HEK293T (cell line): ENCODE data around the gene RBM4B.

Source experiments
- CTCF ChIA-PET: fragments of 350-600 bp; formaldehyde crosslinking; extraction: SDS; loops from one replicate; lab custom pipeline; 2021; ENCODE audit warnings: antibody characterized with exemption, inconsistent platforms; lab: Yijun Ruan, JAX
- POLR2A ChIA-PET: fragments of 350-600 bp; formaldehyde crosslinking; extraction: SDS; loops from one replicate; lab custom pipeline; 2020; ENCODE audit warnings: antibody characterized with exemption, inconsistent platforms; lab: Yijun Ruan, JAX
- DNase-seq: peaks from one replicate; pipeline ENCODE4 v3.0.0; 2012; ENCODE audit warnings: mixed read lengths; ENCODE audit errors: extremely low spot score
- ARNT ChIP-seq: fragments of 450-650 bp; IDR thresholded peaks from 2 replicates; pipeline ENCODE4 v1.6.1; 2017; ENCODE audit warnings: mild to moderate bottlenecking
- BHLHE40 ChIP-seq: fragments of 450-650 bp; IDR thresholded peaks from 2 replicates; pipeline ENCODE4 v1.6.1; 2016; ENCODE audit warnings: mild to moderate bottlenecking, moderate library complexity, borderline replicate concordance
- CTBP1 ChIP-seq: fragments of 450-650 bp; IDR thresholded peaks from 2 replicates; pipeline ENCODE4 v1.6.1; 2016; ENCODE audit warnings: borderline replicate concordance
- ELF4 ChIP-seq: fragments of 450-650 bp; IDR thresholded peaks from 2 replicates; pipeline ENCODE4 v1.6.1; 2017; ENCODE audit warnings: antibody characterized with exemption
- FOXA1 ChIP-seq: fragments of 450-650 bp; IDR thresholded peaks from 2 replicates; pipeline ENCODE4 v1.6.1; 2016; ENCODE audit warnings: mild to moderate bottlenecking
- FOXK2 ChIP-seq: fragments of 450-650 bp; IDR thresholded peaks from 2 replicates; pipeline ENCODE4 v1.6.1; 2016; ENCODE audit warnings: mild to moderate bottlenecking
- FOXM1 ChIP-seq: fragments of 450-650 bp; IDR thresholded peaks from 2 replicates; pipeline ENCODE4 v1.6.1; 2017; ENCODE audit warnings: mild to moderate bottlenecking, borderline replicate concordance
- HDGF ChIP-seq: fragments of 450-650 bp; IDR thresholded peaks from 2 replicates; pipeline ENCODE4 v1.6.1; 2017; ENCODE audit warnings: antibody characterized with exemption, borderline replicate concordance
- L3MBTL2 ChIP-seq: fragments of 450-650 bp; conservative IDR thresholded peaks from 2 replicates; pipeline ENCODE4 v1.6.1; 2016; ENCODE audit warnings: mild to moderate bottlenecking
- LEF1 ChIP-seq: fragments of 450-650 bp; IDR thresholded peaks from 2 replicates; pipeline ENCODE4 v1.6.1; 2017; ENCODE audit warnings: mild to moderate bottlenecking, borderline replicate concordance
- NFRKB ChIP-seq: fragments of 450-650 bp; IDR thresholded peaks from 2 replicates; pipeline ENCODE4 v1.6.1; 2016; ENCODE audit warnings: mild to moderate bottlenecking, moderate library complexity
- PKNOX1 ChIP-seq: fragments of 450-650 bp; IDR thresholded peaks from 2 replicates; pipeline ENCODE4 v1.6.1; 2016
- SP1 ChIP-seq: fragments of 450-650 bp; IDR thresholded peaks from 2 replicates; pipeline ENCODE4 v1.6.1; 2017
- SUZ12 ChIP-seq: fragments of 450-650 bp; IDR thresholded peaks from 2 replicates; pipeline ENCODE4 v1.6.1; 2016; ENCODE audit warnings: mild to moderate bottlenecking
- TARDBP ChIP-seq: fragments of 450-650 bp; IDR thresholded peaks from 2 replicates; pipeline ENCODE4 v1.6.1; 2016
- ZNF384 ChIP-seq: fragments of 450-650 bp; IDR thresholded peaks from 2 replicates; pipeline ENCODE4 v1.6.1; 2016

The RBM4B gene

GRCh38 chr11:66636411-66636810 is 41.3 kb downstream of the RBM4B start:
- ChIA-PET POLR2A (interaction anchor here (1.3 to 7.5 kb wide), 4 partner anchors 15 to 43 kb away, joined by 8 to 84 read pairs (median 20); partner anchors contain the start of genes CCDC87, CCS, RBM14 and RBM4B), CTCF (interaction anchor here (0.5 kb wide), 2 partner anchors 39 to 251 kb away, joined by 3 read pairs; no protein-coding TSS in a partner anchor)
- TF ChIP-seq SP1 (no peak), TARDBP (no peak), LEF1 (no peak), NFRKB (no peak), BHLHE40 (no peak)
- no peak for DNase-seq

GRCh38 chr11:66632952-66633351 is 44.7 kb downstream of the RBM4B start:
- CTCF ChIA-PET: no interaction called here

GRCh38 chr11:66631883-66632282 is 45.8 kb downstream of the RBM4B start:
- TF ChIP-seq NFRKB: no peak
- TF ChIP-seq PKNOX1: no peak
- no peak for TF ChIP-seq L3MBTL2
- no peak for TF ChIP-seq BHLHE40
- TF ChIP-seq FOXA1: no peak
- TF ChIP-seq CTBP1: no peak
- TF ChIP-seq ARNT: no peak
- TF ChIP-seq LEF1: no peak
- no peak for DNase-seq
- CTCF ChIA-PET: no interaction called here
- POLR2A ChIA-PET: interaction anchor here (6.1 kb wide), 1 partner anchor 15 kb away, joined by 39 read pairs; the partner anchor contains the start of gene RBM14

More at GRCh38 chr11:66632952-66633351, 44.7 kb downstream of the RBM4B start:
- no peak for DNase-seq
- POLR2A ChIA-PET: interaction anchor here (1.1 kb wide), 1 partner anchor 41 kb away, joined by 3 read pairs; the partner anchor contains the start of gene CCDC87
- TF ChIP-seq SP1: no peak
- no peak for TF ChIP-seq ELF4
- no peak for TF ChIP-seq HDGF
- TF ChIP-seq FOXA1: no peak
- no peak for TF ChIP-seq BHLHE40
- TF ChIP-seq SUZ12: no peak
- no peak for TF ChIP-seq ARNT
- no peak for TF ChIP-seq TARDBP
- TF ChIP-seq CTBP1: no peak
- no peak for TF ChIP-seq PKNOX1
- TF ChIP-seq L3MBTL2: no peak
- TF ChIP-seq NFRKB: no peak
- no peak for TF ChIP-seq LEF1

DNA sequence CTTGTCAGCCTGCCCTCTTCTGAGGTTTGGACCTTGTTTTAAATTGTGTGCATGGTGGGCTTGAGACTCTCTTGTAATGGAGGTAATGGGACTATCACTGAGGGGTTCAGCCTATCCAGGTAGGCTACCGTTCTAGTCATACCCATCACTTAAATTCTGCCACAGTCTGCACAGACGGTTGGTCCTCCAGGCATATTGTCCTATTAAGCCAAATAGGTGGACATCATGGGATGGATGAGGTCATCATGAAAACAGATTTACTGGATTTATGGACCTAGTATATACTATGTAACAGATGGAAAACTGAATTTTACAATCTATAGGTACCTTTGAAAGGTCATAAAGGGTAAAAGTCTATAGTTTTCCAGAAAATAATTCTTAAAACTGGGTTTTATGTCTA is 48.3 kb downstream of the RBM4B start:
- TF ChIP-seq CTBP1 (no peak), L3MBTL2 (no peak), BHLHE40 (no peak)
- DNase-seq: no peak
- ChIA-PET POLR2A (interaction anchor here (2.4 to 6.1 kb wide), 3 partner anchors 8 to 12 kb away, joined by 8 to 39 read pairs (median 15); partner anchors contain the start of genes RBM14 and RBM4), CTCF (no interaction called here)

DNA sequence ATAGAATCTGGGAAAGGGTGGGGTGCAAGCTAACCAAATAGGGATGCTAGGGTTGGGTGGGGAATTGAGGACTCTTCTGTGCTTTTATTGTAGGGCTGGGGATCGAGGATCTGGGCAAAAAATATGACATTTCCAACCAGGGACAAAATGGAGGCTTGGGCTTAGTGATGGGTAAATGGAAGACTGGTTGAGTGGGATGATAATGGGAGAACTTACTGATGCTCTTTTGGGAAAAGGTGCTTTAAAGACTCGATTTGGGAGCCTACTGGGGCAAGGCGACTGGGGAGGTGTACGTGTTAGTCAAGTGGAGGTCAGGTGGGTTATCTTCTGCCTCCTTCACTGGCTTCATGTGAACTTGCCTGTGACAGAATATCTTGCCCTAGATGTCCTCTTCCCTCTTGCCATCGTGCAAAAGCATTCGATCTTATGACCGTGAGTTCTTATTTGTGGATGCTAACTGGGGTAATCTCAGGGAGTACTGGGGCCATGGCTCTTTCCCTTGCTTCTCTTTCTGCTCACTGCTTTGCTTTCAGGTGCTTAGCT is 49.6 kb downstream of the RBM4B start:
- no peak for TF ChIP-seq ARNT
- TF ChIP-seq FOXM1: no peak
- TF ChIP-seq FOXA1: no peak
- no peak for TF ChIP-seq BHLHE40
- TF ChIP-seq SP1: no peak
- TF ChIP-seq NFRKB: no peak
- no peak for TF ChIP-seq HDGF
- POLR2A ChIA-PET: interaction anchor here (0.9 to 6.1 kb wide), 3 partner anchors 9 to 11 kb away, joined by 3 to 39 read pairs (median 15); partner anchors contain the start of genes RBM14 and RBM4
- no peak for DNase-seq
- CTCF ChIA-PET: interaction anchor here (0.6 to 1.4 kb wide), 2 partner anchors 10 to 32 kb away, joined by 3 to 4 read pairs; partner anchors contain the start of gene RBM4

- no peak for DNase-seq
- TF ChIP-seq SUZ12 (no peak), FOXK2 (no peak), PKNOX1 (no peak), SP1 (no peak), ELF4 (no peak), HDGF (no peak), CTBP1 (no peak), ZNF384 (no peak), NFRKB (no peak)
- POLR2A ChIA-PET: interaction anchor here (1.0 to 6.1 kb wide), 3 partner anchors 10 to 34 kb away, joined by 3 to 39 read pairs (median 15); partner anchors contain the start of genes CCDC87, RBM14 and RBM4
- CTCF ChIA-PET: interaction anchor here (1.4 kb wide), 1 partner anchor 11 kb away, joined by 4 read pairs; the partner anchor contains the start of gene RBM4
These were observed 50.8 kb downstream of the RBM4B start for GRCh38 chr11:66626926-66627325.
